ENCODE results near the gene WARS2.
A peak's percentile ranks its signal among the peaks of the same experiment; 100 is the strongest.

WARS2 gene

GRCh38 chr1:119144813-119145212 lies 4.4 kb upstream of the WARS2 start:
- no peak for DNase-seq
- no peak for TF ChIP-seq CTCF (IDR thresholded peaks at IDR 0.05; ENCODE audit: low read depth, low read length, missing control alignments)
- Histone ChIP-seq H3K4me3 (ENCODE audit: low read depth, low read length) (no peak overlapping the region), H3K36me3 (replicated peaks) (no peaks in the 10 kb centered on the region), H3K27me3 (replicated peaks) (no peaks in the 10 kb centered on the region), H3K27ac (no peak overlapping the region)
- in situ Hi-C loops (cut with HindIII; ENCODE audit: low pct_ligation_motif_present, low sequenced_read_pairs), result no loop called here

- DNase-seq, result no peak
- H3K36me3 ChIP-seq (replicated peaks), result no peaks in the 10 kb centered on the region
- in situ Hi-C loops (cut with HindIII; ENCODE audit: low pct_ligation_motif_present, low sequenced_read_pairs), result no loop called here
- H3K27ac ChIP-seq, result no peak overlapping the region
- TF ChIP-seq CTCF (IDR thresholded peaks at IDR 0.05; ENCODE audit: low read depth, low read length, missing control alignments), result no peak
- no peaks in the 10 kb centered on the region for H3K27me3 ChIP-seq (replicated peaks)
- H3K4me3 ChIP-seq (ENCODE audit: low read depth, low read length), result no peak overlapping the region
Measured at GRCh38 chr1:119143706-119144105, 3.3 kb upstream of the WARS2 start.

GRCh38 chr1:119141660-119142059 lies 1.2 kb upstream of the WARS2 start:
- no peak for TF ChIP-seq CTCF (IDR thresholded peaks at IDR 0.05; ENCODE audit: low read depth, low read length, missing control alignments)
- no peak for DNase-seq
- no peaks in the 10 kb centered on the region for H3K36me3 ChIP-seq (replicated peaks)
- in situ Hi-C loops (cut with HindIII; ENCODE audit: low pct_ligation_motif_present, low sequenced_read_pairs), result no loop called here
- H3K27ac ChIP-seq, result no peak overlapping the region
- no peaks in the 10 kb centered on the region for H3K27me3 ChIP-seq (replicated peaks)
- H3K4me3 ChIP-seq (ENCODE audit: low read depth, low read length), result no peak overlapping the region

- Histone ChIP-seq H3K27ac (peak overlapping the region; percentile 98), H3K4me3 (ENCODE audit: low read depth, low read length) (peak overlapping the region; percentile 76), H3K36me3 (replicated peaks) (no peaks in the 10 kb centered on the region), H3K27me3 (replicated peaks) (no peaks in the 10 kb centered on the region)
- TF ChIP-seq CTCF (IDR thresholded peaks at IDR 0.05; ENCODE audit: low read depth, low read length, missing control alignments), result peak; percentile 54
- in situ Hi-C loops (cut with HindIII; ENCODE audit: low pct_ligation_motif_present, low sequenced_read_pairs), result no loop called here
- peak; percentile 17 for DNase-seq
Measured at GRCh38 chr1:119141020-119141424, 569 bp upstream of the WARS2 start.

GRCh38 chr1:119139857-119140176 lies 636 bp downstream of the WARS2 start:
- Histone ChIP-seq H3K27me3 (replicated peaks) (no peaks in the 10 kb centered on the region), H3K4me3 (ENCODE audit: low read depth, low read length) (peak overlapping the region; percentile 76), H3K27ac (peak overlapping the region; percentile 98), H3K36me3 (replicated peaks) (no peaks in the 10 kb centered on the region)
- no peak for TF ChIP-seq CTCF (IDR thresholded peaks at IDR 0.05; ENCODE audit: low read depth, low read length, missing control alignments)
- no peak for DNase-seq
- in situ Hi-C loops (cut with HindIII; ENCODE audit: low pct_ligation_motif_present, low sequenced_read_pairs), result no loop called here

GRCh38 chr1:119139403-119139802 lies 1.1 kb downstream of the WARS2 start:
- no peak for TF ChIP-seq CTCF (IDR thresholded peaks at IDR 0.05; ENCODE audit: low read depth, low read length, missing control alignments)
- in situ Hi-C loops (cut with HindIII; ENCODE audit: low pct_ligation_motif_present, low sequenced_read_pairs), result no loop called here
- no peaks in the 10 kb centered on the region for H3K27me3 ChIP-seq (replicated peaks)
- DNase-seq, result no peak
- H3K4me3 ChIP-seq (ENCODE audit: low read depth, low read length), result peak overlapping the region; percentile 76
- peak overlapping the region; percentile 98 for H3K27ac ChIP-seq
- H3K36me3 ChIP-seq (replicated peaks), result no peaks in the 10 kb centered on the region
